ENCODE measurements around the gene RNASEH1.

RNASEH1 gene

GRCh38 chr2:3558205-3559014 lies at the start of gene RNASEH1:
Gene RNASEH1, minus strand, starts transcription at chr2:3558333. Its CDS starts 73 bp downstream, at chr2:3558260.
- peak; percentile 97 for DNase-seq

- no peak for DNase-seq
These were observed 48.5 kb upstream of the RNASEH1 start for GRCh38 chr2:3606370-3607201.

GRCh38 chr2:3606028-3606369 lies 47.9 kb upstream of the RNASEH1 start:
- no peak for DNase-seq

GRCh38 chr2:3604991-3605961 lies 47.1 kb upstream of the RNASEH1 start:
- peak; percentile 98 for DNase-seq

GRCh38 chr2:3604207-3604877 lies 46.2 kb upstream of the RNASEH1 start:
- no peak for DNase-seq

GRCh38 chr2:3603536-3604206 lies 45.5 kb upstream of the RNASEH1 start:
- DNase-seq = no peak

GRCh38 chr2:3602553-3603339 lies 44.6 kb upstream of the RNASEH1 start:
- no peak for DNase-seq

- DNase-seq = no peak
These were observed 43.6 kb upstream of the RNASEH1 start for GRCh38 chr2:3601561-3602271.

GRCh38 chr2:3600256-3600855 lies 42.2 kb upstream of the RNASEH1 start:
- no peak for DNase-seq

GRCh38 chr2:3598912-3599854 lies 41.0 kb upstream of the RNASEH1 start:
- no peak for DNase-seq

GRCh38 chr2:3598197-3598910 lies 40.2 kb upstream of the RNASEH1 start:
- no peak for DNase-seq

GRCh38 chr2:3597567-3597966 lies 39.4 kb upstream of the RNASEH1 start:
- DNase-seq = no peak

- DNase-seq = no peak
These were observed 38.8 kb upstream of the RNASEH1 start for GRCh38 chr2:3596901-3597417.

- no peak for DNase-seq
These were observed 37.9 kb upstream of the RNASEH1 start for GRCh38 chr2:3595985-3596384.

- no peak for DNase-seq
These were observed 37.3 kb upstream of the RNASEH1 start for GRCh38 chr2:3595404-3595803.

GRCh38 chr2:3594493-3595281 lies 36.6 kb upstream of the RNASEH1 start, which contains the start of gene COLEC11:
Gene COLEC11, plus strand, starts transcription at chr2:3595112. Its CDS starts 9,229 bp downstream, at chr2:3604341.
- DNase-seq = no peak

GRCh38 chr2:3589086-3589485 lies 31.0 kb upstream of the RNASEH1 start:
- no peak for DNase-seq

Data from NCI-H1436 (cell line).